Left ventricle myocardium inferior (tissue), 1 donor: ENCODE measurements around the gene MIA3. TPM values are rescaled to one million over a fixed set of nuclear protein-coding genes. Genes with fewer than 3 reads are reported as not detected.
A peak's percentile ranks its signal among the peaks of the same experiment; 100 is the strongest.

Experiments used
- DNase-seq: peaks from one replicate; pipeline ENCODE4 v3.0.0-alpha.2; 2020
- H3K27ac ChIP-seq: fragments of 200-600 bp; replicated peaks from 2 replicates; pipeline ENCODE4 v1.8.0; 2021
- H3K27me3 ChIP-seq: fragments of 200-600 bp; 2 replicates; pipeline ENCODE4 v1.8.0; 2021; ENCODE audit warnings: low read depth
- H3K36me3 ChIP-seq: fragments of 200-600 bp; 2 replicates; pipeline ENCODE4 v1.8.0; 2021
- H3K4me1 ChIP-seq: fragments of 200-600 bp; 2 replicates; pipeline ENCODE4 v1.8.0; 2021
- H3K4me3 ChIP-seq: fragments of 200-600 bp; 2 replicates; pipeline ENCODE4 v1.8.0; 2021; ENCODE audit warnings: mild to moderate bottlenecking, moderate library complexity
- H3K9me3 ChIP-seq: fragments of 200-600 bp; replicated peaks from 2 replicates; pipeline ENCODE4 v1.8.0; 2021
- CTCF ChIP-seq: fragments of 200-600 bp; IDR thresholded peaks from 2 replicates; pipeline ENCODE4 v1.8.0; 2021; ENCODE audit warnings: antibody characterized with exemption, mild to moderate bottlenecking, borderline replicate concordance
- intact Hi-C: fragments of 100-400 bp; cut with micrococcal nuclease; formaldehyde crosslinking; loops from one replicate; pipeline ENCODE4 v1.11.0; 2022
- total RNA-seq: library from RNA; stranded (reverse); fragmentation: NEBNext Ultra II Directional; extraction: Animal tissue kit (Norgen Biotek cat#: 25700); gene quantifications from one replicate; pipeline ENCODE4 v1.2.1, GENCODE V29; 2021
- donor health status: DM: no; HTN: yes; CAD: no; lungs with severe emphysema.

Gene MIA3
- total RNA-seq, 1 donor from 2014 or later: 53.5 TPM

- H3K9me3 ChIP-seq: no peaks in the 10 kb centered on the region
- no peaks in the 10 kb centered on the region for H3K27me3 ChIP-seq
- TF ChIP-seq CTCF: no peak
- no peak overlapping the region for H3K4me3 ChIP-seq
- intact Hi-C loops: no loop called here
- no peak for DNase-seq
- H3K4me1 ChIP-seq: peaks cover 34% of the 10 kb centered on the region
- H3K27ac ChIP-seq: no peak overlapping the region
- peaks cover 30% of the 10 kb centered on the region for H3K36me3 ChIP-seq
Measured at GRCh38 chr1:222586842-222587241, 31.1 kb upstream of the MIA3 start.

- TF ChIP-seq CTCF: no peak
- H3K27ac ChIP-seq: no peak overlapping the region
- no peaks in the 10 kb centered on the region for H3K27me3 ChIP-seq
- peaks cover 23% of the 10 kb centered on the region for H3K36me3 ChIP-seq
- H3K9me3 ChIP-seq: no peaks in the 10 kb centered on the region
- peaks cover 26% of the 10 kb centered on the region for H3K4me1 ChIP-seq
- intact Hi-C loops: no loop called here
- H3K4me3 ChIP-seq: no peak overlapping the region
- no peak for DNase-seq
Measured at GRCh38 chr1:222588135-222588534, 29.8 kb upstream of the MIA3 start.

- DNase-seq: peak; percentile 86
- peak within 1 kb of the TSS; percentile 84 for H3K4me3 ChIP-seq
- peaks cover 26% of the 10 kb centered on the region for H3K4me1 ChIP-seq
- H3K36me3 ChIP-seq: peaks cover 16% of the 10 kb centered on the region
- intact Hi-C loops: no loop called here
- H3K27ac ChIP-seq: peak within 1 kb of the TSS; percentile 82
- H3K9me3 ChIP-seq: no peaks in the 10 kb centered on the region
- no peak for TF ChIP-seq CTCF
- no peaks in the 10 kb centered on the region for H3K27me3 ChIP-seq
Measured at GRCh38 chr1:222589462-222590302, 28.2 kb upstream of the MIA3 start, which contains the start of gene TAF1A. TSS of gene TAF1A (minus strand) at chr1:222589933.

GRCh38 chr1:222592171-222592570, 25.7 kb upstream of the MIA3 start:
- H3K4me3 ChIP-seq: no peak overlapping the region
- H3K36me3 ChIP-seq: peaks cover 5% of the 10 kb centered on the region
- TF ChIP-seq CTCF: no peak
- DNase-seq: no peak
- no peak overlapping the region for H3K27ac ChIP-seq
- peaks cover 26% of the 10 kb centered on the region for H3K4me1 ChIP-seq
- intact Hi-C loops: no loop called here
- no peaks in the 10 kb centered on the region for H3K9me3 ChIP-seq
- H3K27me3 ChIP-seq: no peaks in the 10 kb centered on the region

GRCh38 chr1:222594789-222595188, 23.1 kb upstream of the MIA3 start:
- H3K36me3 ChIP-seq: no peaks in the 10 kb centered on the region
- no peak overlapping the region for H3K4me3 ChIP-seq
- TF ChIP-seq CTCF: no peak
- H3K27me3 ChIP-seq: no peaks in the 10 kb centered on the region
- H3K9me3 ChIP-seq: no peaks in the 10 kb centered on the region
- no peak for DNase-seq
- peaks cover 12% of the 10 kb centered on the region for H3K4me1 ChIP-seq
- intact Hi-C loops: no loop called here
- H3K27ac ChIP-seq: no peak overlapping the region
